GM11168 (cell line): ENCODE results near the gene ARHGEF37.

Experiments
- in situ Hi-C: fragments of 300-500 bp; cut with MboI; formaldehyde crosslinking; loops from one replicate; pipeline ENCODE4 v1.12.0; 2022; ENCODE audit warnings: low sequenced_read_pairs; ENCODE audit not compliant: unreplicated experiment

The ARHGEF37 gene

GRCh38 chr5:149684371-149684770 is 103.1 kb downstream of the ARHGEF37 start:
- in situ Hi-C loops, result no loop called here
